Measurements from ENCODE around the gene FAM186B.
"Not testable (repeated sequence)": the region's sequence is repeated elsewhere in the genome, so short reads cannot be mapped to it uniquely, and the experiment has no call there.

Gene FAM186B

DNA sequence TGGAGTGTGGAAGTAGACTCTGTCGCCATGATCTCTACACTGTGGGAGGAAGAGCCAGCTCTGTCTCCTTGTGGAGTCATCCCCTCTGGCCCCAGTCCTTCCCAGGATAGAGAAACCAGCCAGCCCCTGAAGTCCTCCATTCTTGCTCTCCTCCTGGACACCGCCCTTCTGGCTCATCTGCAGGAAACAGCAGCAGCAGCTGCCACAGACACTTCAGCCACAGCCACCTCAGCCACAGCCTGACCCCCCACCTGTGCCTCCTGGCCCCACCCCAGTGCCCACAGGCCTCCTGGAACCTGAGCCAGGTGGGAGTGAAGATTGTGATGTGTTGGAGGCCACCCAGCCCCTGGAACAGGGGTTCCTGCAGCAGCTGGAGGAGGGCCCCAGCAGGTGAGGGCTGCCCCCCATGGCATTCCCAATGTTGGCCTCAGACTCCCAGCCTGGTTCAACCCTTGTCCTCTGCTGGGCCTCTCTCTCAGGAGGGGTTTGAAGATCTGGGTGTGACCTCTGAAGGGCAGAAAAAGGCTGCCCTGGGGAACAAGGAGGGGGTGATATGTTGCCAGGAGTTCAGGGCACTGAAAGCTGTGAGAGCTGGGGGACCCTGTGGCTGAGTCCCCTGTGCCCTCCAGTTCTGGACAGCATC lies 28.4 kb upstream of the FAM186B start:
- no peak for DNase-seq (ENCODE audit: low read depth)

DNA sequence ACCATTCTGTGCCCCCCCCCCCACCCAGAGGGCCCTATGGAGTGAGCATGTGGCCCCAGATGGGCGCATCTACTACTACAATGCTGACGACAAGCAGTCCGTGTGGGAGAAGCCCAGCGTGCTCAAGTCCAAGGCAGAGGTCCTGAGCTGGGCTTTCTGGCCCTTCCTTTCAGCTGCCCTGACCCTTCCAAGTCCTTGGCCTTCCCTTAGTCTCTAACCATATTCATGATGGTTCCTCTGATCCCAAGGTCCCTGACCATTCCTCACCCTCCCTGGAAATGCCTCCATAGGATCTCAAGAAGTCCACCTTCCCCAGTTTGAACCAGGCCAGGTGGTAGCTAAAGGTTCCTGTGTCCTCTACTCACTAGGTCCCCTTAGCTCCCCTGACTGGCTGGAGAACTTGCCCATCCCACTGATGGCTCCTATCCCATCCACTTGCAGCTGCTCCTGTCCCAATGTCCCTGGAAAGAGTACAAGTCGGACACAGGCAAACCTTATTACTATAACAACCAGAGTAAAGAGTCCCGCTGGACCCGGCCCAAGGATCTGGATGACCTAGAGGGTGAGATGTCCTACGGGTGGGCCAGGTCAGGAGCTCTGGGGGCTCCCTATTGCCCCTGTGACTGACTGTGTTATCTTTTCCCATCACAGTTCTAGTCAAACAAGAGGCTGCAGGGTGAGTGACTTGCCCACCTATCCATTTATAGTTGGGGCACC lies 27.7 kb upstream of the FAM186B start:
- no peak for DNase-seq (ENCODE audit: low read depth)

DNA sequence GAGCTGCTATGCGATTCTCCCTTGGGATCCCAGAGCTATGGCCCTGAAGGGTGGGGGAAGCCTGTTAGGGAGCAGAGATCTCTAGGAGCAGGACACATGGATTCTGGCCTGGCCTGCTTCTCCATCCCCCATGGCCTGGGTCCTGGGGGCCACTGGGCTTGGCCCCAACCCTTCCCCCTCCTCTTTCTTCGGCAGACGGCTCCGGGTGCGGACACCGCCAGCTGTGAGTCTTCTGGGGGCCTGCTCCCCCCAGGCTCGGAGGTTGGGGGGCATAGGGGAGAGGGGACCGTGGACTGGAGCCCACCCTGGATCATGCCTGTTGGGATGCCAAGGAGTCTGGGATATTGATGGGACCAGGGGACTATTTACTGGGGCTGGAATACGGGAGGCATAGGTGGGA lies 27.0 kb upstream of the FAM186B start:
- DNase-seq (ENCODE audit: low read depth) = no peak

DNA sequence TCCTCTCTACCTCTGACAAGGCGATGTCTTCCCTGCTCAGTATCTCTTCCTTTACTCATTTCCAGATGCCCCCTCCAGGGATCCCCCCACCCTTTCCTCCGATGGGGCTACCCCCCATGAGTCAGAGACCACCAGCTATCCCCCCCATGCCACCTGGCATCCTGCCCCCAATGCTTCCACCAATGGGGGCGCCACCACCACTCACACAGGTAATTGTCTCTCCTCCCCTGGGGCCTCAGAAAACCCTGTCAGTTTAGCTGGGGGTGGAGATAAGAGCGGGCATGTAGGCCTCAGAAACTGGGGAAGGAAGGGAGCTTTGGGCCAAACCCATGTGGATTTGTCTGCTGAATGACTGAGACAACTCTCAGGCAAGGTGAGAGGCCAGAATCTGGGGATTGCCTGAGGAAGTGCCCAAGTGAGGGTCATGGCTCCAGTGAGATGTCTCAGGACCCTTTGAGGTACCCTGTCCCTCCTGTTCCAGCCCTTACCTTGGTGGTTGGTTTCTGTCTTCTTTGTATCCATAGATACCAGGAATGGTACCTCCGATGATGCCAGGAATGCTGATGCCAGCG lies 26.0 kb upstream of the FAM186B start:
- DNase-seq (ENCODE audit: low read depth) = no peak

DNA sequence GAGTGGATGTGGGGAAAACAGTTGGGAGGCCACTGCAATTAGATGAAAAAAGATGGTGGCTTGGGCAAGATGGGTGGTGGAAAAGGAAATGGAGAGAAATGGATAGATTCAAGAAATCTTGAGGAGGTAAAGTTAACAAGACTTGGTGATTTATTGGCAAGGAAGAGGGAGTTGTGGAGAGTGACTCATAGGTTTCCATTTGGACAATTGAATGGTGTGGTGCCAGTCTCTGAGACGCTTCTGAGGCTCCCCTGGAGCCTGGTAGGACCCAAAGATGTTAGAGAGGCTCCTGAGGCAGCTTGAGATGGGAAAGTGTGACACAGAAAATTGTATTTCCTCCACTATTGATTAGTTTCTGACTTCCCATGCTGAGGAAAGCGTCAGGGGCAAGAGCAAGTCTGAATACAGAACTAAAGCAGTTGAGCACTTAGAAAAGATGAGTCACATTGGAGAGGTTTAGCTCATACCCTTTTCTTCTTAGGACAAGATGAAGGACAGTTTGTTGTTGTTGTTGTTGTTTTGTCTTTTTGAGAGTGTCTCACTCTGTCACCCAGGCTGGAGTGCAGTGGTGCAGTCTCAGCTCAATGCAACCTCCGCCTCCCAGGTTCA lies 22.4 kb upstream of the FAM186B start:
- peak; percentile 71 for DNase-seq (ENCODE audit: low read depth)

DNA sequence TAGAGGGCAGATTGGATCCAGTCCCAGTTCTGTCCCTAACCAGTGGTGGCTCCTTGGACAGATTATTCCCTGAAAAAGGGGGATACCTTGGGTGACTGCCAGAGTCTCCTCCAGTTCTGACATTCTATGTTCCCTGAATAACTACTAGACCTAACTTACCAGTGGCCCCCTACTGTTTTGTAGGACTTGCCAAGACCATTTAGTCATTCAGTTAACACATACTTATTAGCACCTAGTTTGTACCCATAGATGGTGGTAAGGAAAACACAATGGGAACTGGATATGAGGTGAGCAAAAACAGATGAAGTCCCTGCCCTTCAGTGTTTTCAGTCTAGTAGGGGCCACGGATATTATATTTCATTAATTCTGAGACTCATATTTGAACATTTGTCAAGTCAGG lies 21.4 kb upstream of the FAM186B start:
- no peak for DNase-seq (ENCODE audit: low read depth)

DNA sequence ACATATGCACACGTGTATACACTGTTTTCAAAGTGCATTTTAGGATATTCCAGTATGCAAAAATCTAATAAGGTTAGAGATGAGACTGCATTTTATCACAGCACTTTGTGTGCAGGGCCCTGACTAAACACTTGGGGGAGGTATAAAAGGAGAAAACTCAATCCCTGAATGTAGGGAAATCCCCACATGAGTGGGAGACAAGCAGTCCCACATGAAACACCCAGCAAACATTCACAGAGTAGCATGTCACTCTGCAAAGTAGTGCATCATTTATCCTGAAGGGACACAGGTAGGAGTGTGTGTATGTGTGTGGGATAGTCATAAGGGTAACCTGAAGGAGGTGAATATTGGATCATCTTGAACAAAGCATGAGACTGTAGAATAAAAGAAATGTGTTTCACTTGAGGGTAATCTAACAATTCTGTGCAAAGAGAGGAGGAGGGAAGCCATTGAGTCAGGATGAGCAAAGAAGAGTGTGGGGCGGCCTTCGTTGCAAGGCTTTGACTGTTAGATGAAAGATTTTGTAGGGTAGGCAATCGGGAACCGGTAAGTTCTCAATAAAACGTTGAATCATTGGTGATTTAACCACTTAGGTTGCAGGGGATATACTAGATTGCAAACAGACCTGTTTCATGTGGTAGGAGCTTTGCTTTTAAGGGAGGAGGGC lies 20.9 kb upstream of the FAM186B start:
- DNase-seq (ENCODE audit: low read depth) = no peak

DNA sequence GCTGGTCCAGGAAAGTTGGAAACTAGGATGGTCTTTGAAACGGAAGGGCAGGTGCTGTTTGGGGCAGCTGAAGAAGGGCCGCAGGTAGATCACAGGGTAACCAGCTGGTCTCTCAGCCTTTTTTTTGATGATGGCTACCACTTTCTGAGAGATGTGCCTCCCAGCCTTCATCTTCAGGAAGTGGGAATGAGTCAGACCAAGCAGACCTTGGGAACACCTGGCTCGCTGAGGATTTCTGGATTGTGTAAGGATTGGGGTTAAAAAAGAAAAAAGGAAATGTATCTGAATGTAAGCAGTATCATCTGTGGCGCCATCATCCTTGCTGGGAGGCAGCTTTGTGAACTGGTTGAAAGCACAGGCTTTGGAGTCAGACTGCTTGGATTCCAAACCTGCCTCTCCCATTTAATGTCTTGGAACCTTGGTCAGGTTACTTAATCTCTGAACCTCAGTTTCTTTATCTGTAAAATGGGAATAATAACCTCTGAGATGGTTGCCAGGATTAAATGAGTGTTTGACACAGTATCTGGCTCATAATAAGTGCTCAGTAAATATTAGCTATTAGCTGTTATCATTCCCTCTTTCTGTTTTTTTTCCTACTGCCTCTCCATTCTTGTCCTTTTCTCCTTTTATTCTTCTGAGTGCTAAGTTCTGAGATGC lies 19.6 kb upstream of the FAM186B start:
- no peak for DNase-seq (ENCODE audit: low read depth)

DNA sequence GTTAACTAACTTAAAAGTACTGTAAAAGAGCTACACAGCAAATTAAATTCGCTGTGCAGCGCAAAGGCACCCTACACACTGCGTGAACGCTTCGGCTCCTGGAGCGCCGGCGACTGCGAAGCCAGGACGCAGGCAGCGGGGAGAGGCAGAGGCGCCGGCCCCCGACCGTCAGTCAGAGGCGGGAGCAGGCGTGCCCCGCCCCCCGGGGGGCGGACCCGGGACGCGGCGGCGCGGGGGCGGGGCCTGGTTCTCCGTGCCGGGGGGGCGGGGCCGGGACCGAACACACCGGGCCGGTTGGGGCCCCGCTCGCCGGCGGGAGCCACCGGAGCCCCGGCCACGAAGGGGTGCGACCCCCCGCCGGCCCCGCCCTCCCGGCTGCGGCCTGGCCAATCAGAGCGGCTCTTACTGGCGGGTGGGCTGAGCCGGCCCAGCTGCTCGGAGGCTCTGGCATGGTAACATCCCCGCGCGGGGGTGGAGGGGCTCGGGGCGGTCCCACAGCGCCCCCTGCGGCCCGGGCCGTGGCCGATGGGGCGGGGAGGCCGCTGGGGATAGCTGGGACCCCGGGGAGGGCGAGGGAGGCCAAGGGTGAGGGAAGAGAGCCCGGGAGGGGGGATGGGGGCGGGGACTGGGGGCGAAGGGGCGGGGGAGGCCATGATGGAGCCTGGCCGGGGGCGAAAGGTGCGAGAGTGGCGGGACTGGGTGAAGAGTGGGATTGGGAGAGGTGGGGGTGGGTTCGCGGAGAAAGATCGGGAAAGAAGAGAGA lies 17.9 kb upstream of the FAM186B start, which contains the start of gene PRPF40B:
PRPF40B (plus strand) TSS at position 420 of the 763 bp plus-strand sequence; CDS start at position 450, 30 bp downstream.
- DNase-seq (ENCODE audit: low read depth) = peak; percentile 85

DNA sequence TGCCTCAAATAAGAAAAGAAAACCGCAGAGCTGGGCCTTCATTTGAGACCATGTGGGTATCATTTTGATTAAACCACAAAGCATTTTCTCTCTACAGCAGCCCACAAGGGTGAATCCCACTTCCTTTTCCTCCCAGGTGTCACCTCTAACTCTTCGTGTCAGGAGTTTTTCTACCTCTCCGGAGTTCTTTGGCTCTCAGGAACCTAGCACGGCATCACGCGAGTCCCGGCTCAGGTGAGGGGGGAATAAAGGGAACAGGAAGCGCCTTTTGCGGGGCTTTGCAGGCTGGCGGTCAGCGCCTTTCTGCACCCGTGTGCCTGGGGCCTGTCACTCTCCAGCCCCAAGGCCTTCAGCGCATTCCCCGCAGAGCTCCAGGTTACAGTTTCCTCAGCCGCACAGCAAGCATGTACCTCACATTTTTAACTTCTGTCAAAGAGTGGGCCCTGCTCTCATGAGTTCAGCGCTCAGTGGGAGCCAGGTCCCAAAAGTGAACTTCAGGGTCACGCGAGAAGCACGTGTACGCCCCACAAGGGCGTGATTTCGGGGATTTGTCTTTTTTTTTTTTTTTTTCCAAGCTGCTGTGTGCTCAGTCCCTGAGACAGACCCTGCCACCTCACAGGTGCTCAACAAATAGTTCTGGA lies 17.2 kb upstream of the FAM186B start:
- peak; percentile 36 for DNase-seq (ENCODE audit: low read depth)

DNA sequence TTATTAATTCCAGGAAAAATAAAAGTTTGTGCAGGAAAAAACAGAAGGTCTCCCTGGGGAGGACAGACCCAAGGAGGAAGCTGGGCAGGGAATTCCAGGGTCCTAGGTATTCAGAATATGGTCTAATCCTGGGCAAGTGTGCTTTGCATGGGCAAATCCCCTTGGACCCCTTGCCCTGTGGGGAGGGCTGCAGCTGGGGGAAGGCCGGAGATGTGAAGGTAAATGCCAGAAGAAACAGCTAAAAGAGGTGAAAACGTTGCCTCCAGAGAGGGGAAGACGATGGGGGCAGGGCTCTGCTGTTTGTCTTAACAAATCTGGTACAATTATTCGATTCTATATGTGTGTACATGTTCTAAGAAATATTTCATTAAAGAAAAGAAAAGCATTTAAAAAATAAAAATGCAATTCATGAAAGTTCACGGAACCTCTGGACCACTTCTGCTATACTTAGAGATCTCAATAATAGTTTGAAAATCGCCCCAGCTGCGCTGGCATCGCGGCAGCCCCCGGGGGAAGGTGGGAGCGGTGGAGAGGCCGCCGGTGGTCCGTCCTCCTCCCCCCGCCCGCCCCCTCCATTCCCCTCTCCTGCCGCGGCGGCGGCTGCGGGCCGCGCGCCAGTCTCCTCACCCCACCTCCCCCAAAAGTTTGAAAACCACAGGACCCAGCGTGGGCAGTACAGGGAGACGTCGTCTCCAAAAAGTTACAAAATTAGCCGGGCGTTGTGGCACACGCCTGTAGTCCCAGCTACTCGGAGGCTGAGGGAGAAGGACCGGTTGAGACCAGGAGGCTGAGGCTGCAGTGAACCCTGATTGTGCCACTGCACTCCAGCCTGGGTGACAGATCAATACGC lies 16.4 kb upstream of the FAM186B start:
- no peak for DNase-seq (ENCODE audit: low read depth)

DNA sequence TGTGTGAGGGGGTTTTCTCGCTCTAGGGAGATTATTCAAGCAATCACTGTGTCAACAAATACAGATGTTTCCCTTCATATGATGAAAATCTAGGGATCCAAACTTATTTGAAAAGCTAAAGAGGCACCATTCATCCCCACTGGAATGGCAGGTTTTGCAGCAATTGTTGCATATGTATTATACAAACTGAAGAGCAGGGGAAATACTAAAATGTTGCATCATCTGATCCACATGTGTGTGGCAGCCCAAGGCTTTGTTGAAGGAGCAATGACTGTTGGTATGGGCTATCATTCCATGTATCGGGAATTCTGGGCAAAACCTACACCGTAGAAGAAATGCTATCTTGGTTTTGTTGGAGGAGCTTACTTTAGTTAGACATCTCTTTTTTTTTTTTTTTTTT lies 13.8 kb upstream of the FAM186B start:
- DNase-seq (ENCODE audit: low read depth) = no peak

DNA sequence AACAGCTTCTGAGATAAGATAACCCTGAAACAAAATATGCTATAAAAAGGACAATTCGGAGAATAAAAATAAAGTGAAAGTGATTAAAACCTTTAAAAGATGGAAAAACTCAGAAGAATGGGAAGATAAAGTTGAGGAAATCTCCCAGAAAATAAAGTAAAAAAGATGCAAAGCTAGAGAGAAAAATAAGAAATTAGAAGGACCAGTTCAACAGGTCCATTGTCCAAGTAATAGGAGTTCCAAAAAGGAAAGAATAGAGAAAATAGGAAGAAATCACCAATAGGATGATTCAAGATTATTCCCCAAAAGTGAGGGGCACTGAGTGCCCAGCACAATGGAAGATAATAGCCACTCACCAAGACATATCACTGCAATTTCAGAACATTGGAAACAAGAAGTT lies 13.1 kb upstream of the FAM186B start:
- no peak for DNase-seq (ENCODE audit: low read depth)

DNA sequence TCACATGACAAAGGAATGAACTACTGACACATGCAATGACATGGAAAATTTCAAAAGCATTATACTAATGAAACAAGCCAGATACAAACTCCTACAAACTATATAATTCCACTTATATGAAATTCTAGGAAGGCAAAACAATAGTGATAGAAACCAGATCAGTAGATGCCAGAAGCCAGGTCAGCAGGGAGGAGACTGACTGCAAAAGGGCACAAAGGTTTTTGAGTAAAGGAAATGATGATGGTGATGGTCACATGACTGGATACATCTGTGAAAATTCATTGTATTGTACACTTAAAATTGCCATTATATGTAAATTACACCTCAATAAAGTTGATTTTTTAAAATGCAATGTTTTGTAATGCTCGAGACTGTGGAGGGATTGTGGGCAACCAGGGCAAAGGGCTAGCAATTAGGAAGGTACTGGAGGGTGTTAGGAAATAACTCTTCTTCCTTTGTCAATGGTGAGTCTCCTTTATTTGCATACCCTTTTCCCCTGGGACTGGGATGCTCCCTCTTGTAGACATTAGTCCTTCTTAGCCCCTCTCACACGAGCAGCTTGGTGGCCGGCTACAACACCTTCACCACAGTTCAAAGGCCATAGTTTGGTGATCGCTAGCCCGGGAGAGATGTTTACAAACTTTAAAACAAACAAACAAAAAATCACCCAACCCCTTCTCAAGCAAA lies 11.2 kb upstream of the FAM186B start:
- no peak for DNase-seq (ENCODE audit: low read depth)

DNA sequence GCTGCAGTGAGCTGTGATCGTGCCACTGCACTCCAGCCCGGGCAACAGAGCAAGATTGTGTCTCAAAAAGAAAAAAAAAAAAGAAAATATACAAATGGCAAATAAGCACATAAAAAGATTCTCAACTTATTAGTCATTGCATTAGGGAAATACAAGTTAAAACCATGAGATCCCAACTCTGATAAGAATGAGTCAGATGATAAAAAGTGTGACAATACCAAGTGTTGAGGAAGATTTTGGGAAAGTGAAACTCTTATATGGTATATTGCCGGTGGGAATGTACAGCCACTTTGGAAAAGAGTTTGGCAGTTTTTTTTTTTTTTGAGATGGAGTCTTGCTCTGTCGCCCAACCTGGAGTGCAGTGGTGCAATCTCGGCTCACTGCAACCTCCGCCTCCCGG lies 10.3 kb upstream of the FAM186B start:
- DNase-seq (ENCODE audit: low read depth) = peak; percentile 78

DNA sequence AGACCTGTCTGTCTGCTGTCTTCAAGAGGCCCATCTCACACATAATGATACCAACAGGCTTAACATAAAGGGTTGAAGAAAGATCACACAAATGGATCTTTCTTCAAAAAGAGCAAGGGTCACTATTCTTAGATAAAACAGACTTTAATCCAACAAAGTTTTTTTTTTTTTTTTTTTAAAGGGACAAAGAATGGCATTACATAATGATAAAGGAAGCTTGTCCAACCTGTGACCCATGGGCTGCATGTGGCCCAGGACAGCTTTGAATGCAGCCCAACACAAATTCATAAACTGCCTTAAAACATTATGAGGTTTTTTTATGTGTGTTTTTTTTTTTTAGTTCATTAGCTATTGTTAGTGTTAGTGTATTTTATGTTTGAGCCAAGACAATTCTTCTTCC lies 6.8 kb upstream of the FAM186B start:
- DNase-seq (ENCODE audit: low read depth) = no peak

DNA sequence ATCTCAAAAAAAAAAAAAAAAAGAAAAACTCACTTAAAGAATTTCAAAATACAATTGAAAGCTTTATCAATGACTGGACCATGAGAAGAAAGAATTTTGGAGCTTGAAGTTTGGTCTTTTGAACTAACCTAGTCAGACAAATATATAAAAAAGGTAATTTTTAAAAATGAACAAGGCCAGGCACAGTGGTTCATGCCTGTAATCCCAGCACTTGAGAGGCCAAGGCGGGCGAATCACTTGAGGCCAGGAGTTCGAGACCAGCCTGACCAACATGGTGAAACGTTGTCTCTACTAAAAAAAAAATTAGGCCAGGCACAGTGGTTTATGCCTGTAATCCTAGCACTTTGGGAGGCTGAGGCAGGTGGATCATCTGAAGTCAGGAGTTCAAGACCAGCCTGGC lies 5.3 kb upstream of the FAM186B start:
- not testable (repeated sequence) for DNase-seq (ENCODE audit: low read depth)

DNA sequence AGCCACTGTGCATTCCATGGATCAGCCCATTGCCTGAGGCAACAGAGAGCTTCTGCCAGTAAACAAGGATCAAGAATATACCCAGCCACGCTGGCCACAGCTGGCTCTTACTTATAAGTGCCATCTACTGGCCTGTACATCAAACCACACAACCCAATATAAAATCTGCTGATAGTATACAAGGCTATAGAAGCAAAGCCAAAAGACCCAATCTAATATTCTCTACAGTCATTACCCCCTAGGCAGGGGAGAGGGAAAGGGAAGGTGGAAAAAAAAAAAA lies 4.4 kb upstream of the FAM186B start:
- peak; percentile 65 for DNase-seq (ENCODE audit: low read depth)
